HG03060 (cell line): ENCODE data around the gene MPZ.
"Not testable (repeated sequence)": the region's sequence is repeated elsewhere in the genome, so short reads cannot be mapped to it uniquely, and the experiment has no call there.

Source experiments
- ATAC-seq: cut with Tn5 transposase; IDR thresholded peaks from one replicate; pipeline ENCODE4 v1.9.1; 2021; ENCODE audit warnings: low read depth, moderate number of reproducible peaks; ENCODE audit not compliant: unreplicated experiment

MPZ gene

DNA sequence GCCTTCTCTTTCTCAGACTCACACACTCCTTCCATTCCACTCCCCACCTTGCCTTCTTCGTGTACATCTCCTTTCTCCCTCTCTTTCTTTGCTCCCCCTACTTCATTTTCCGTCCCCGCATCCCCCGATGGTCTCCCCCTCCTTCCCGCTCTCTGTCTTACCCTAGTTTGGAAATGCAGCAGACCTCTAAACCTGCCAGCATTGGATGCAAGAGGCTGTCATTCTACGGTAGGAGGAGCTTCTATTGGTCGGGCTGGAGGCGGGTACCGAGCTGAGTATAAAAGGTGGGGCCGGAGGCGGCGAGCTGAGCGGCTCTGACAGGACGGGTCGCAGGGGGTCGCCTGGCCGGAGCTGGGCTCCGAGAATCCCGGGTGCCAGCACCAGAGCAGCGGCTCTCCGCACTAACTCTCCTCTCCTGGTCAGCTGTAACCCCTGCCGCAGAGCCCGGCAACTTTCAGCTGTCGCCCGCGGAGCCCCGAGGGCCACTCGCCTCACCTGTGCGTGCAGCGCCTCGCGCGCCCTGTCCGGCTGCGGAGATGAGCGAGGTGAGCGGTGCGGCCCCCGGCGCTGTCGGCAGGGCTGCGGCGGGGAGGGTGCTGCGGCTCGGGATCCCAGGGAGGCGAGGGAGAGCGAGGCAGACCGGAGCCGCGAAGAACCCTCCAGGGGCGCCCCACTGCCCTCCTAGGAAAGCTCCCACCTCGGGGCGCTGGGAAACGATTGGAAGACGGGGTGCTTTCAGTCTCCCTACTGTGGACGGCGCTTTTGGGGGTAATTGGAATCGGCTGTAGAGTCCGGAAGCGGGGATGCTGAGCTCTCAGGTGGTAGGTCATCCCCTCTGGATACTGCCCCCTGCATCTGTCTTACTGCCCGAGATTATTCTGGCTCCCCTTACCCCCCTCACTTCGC lies 51.1 kb downstream of the MPZ start, which contains the start of gene PCP4L1:
PCP4L1 (plus strand) TSS at position 307 of the 906 bp plus-strand sequence; CDS start at position 537, 230 bp downstream.
- ATAC-seq = peak; percentile 72

DNA sequence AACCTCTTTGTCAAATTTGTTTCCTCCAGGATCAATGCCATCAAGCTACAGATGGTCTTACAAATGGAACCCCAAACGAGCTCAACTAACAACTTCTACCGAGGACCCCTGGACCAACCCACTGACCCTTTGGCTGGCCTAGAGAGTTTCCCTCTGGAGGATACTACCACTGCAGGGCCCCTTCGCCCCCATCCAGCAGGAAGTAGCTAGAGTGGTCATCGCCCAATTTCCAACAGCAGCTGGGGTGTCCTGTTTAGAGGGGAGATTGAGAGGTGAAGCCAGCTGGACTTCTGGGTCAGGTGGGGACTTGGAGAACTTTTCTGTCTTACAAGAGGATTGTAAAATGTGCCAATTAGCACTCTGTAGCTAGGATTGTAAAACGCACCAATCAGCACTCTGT lies 52.7 kb downstream of the MPZ start:
- ATAC-seq = not testable (repeated sequence)

DNA sequence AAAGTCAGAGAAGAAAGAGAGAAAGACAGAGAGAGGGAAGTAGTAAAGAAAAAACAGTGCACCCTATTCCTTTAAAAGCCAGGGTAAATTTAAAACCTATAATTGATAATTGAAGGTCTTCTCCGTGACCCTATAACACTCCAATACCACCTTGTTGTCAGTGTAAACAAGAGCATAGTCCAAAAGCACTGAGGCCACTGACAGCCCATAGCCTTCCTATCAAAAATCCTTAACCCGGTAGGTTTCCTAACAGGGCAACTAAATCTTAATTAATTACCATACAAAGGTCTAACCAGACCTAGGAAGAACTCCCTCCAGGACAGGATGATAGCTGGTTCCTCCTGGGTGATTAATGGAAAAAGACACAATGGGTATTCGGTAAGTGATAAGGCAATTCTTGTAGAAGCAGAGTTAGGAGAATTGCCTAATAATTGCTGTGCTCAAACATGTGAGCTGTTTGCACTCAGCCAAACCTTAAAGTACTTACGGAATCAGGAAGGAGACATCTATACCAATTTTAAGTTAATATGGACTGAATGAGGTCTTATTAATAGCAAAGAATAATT lies 53.7 kb downstream of the MPZ start:
- ATAC-seq = not testable (repeated sequence)

DNA sequence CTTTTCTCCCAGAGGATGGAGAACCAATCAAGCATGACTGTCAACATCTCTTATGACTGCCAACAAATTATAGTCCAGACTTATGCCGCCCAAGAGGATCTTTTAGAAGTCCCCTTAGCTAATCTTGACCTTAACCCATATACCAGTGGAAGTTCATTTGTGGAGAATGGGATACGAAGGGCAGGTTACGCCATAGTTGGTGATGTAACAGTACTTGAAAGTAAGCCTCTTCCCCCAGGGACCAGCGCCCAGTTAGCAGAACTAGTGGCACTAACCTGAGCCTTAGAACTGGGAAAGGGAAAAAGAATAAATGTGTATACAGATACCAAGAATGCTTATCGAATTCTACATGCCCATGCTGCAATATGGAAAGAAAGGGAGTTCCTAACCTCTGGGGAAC lies 54.5 kb downstream of the MPZ start:
- ATAC-seq = not testable (repeated sequence)
